Endothelial cell of umbilical vein (primary cell): ENCODE data around the gene USF2.

Source experiments
- EZH2 ChIP-seq: IDR thresholded peaks from 2 replicates; pipeline ENCODE4 v1.6.1; 2012; ENCODE audit warnings: borderline replicate concordance, low read depth, mild to moderate bottlenecking, moderate library complexity, low read length, inconsistent platforms; ENCODE audit not compliant: severe bottlenecking
- FOS ChIP-seq: IDR thresholded peaks from 2 replicates; pipeline ENCODE4 v1.6.1; 2011; ENCODE audit warnings: mild to moderate bottlenecking, low read length, moderate library complexity, borderline replicate concordance; ENCODE audit not compliant: insufficient read depth
- GATA2 ChIP-seq: IDR thresholded peaks from 2 replicates; pipeline ENCODE4 v1.7.0; 2011; ENCODE audit warnings: low read depth, mild to moderate bottlenecking, moderate library complexity, mixed read lengths, low read length; ENCODE audit not compliant: insufficient read length, insufficient read depth
- JUN ChIP-seq: IDR thresholded peaks from 2 replicates; pipeline ENCODE4 v1.6.1; 2011; ENCODE audit warnings: borderline replicate concordance, low read depth; ENCODE audit not compliant: insufficient read length, insufficient read depth
- MYC ChIP-seq: IDR thresholded peaks from one replicate; pipeline ENCODE4 v1.6.1; 2011; ENCODE audit warnings: mild to moderate bottlenecking, low read depth, low read length
- POLR2A ChIP-seq: IDR thresholded peaks from 2 replicates; pipeline ENCODE4 v1.6.1; 2012; ENCODE audit warnings: low read depth, mild to moderate bottlenecking, control low read depth, low read length
- POLR2AphosphoS5 ChIP-seq: IDR thresholded peaks from 2 replicates; pipeline ENCODE4 v1.6.1; 2012; ENCODE audit warnings: low read depth, mild to moderate bottlenecking, control low read depth, low read length, moderate library complexity; ENCODE audit not compliant: insufficient read depth
- TF ChIP-seq, protein P1 (sequence below), 2 donors: IDR thresholded peaks; 1 replicate in 1 of 2; 2 replicates in 1 of 2; pipeline ENCODE4 v1.5.1; 2011; ENCODE audit warnings: low read length in 2 of 2, mild to moderate bottlenecking in 2 of 2, moderate library complexity in 2 of 2, control low read depth in 1 of 2, inconsistent platforms in 1 of 2, low read depth in 1 of 2; ENCODE audit not compliant: insufficient read depth in 1 of 2; ENCODE audit errors: extremely low read depth in 1 of 2
- TF ChIP-seq, protein P2 (sequence below): IDR thresholded peaks from 2 replicates; pipeline ENCODE4 v1.6.1; 2011; ENCODE audit not compliant: insufficient read depth, insufficient read length

DNA sequence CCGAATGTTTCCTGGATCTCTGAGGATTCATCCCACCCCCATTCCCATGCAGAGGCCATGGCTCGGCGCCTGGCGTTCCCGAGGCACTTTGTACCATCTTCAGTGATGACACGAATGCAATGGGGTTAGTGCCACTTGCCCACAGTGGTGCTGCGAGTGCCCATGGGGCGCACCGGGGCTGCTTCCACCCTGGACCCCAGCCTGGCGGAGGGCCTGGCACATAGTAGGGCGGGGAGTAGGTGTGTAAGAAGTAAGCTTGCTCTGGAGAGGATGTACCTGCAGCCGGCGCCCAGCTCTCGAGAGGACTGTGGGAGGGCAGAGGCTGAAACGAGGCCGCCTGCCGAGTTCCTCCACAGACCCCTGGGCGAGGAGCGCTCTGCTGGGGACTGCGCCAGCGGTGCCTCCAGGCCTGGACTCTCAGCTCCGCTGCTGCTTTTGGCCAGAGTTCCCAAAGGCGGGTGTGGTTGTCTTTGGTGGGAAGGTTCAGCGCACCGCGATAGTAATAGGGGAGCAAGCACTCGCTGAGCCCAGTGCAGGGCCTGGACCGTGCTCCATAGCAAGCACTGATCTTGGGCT lies 8.0 kb downstream of the USF2 start:
- TF ChIP-seq, protein P1, sequence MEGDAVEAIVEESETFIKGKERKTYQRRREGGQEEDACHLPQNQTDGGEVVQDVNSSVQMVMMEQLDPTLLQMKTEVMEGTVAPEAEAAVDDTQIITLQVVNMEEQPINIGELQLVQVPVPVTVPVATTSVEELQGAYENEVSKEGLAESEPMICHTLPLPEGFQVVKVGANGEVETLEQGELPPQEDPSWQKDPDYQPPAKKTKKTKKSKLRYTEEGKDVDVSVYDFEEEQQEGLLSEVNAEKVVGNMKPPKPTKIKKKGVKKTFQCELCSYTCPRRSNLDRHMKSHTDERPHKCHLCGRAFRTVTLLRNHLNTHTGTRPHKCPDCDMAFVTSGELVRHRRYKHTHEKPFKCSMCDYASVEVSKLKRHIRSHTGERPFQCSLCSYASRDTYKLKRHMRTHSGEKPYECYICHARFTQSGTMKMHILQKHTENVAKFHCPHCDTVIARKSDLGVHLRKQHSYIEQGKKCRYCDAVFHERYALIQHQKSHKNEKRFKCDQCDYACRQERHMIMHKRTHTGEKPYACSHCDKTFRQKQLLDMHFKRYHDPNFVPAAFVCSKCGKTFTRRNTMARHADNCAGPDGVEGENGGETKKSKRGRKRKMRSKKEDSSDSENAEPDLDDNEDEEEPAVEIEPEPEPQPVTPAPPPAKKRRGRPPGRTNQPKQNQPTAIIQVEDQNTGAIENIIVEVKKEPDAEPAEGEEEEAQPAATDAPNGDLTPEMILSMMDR (IDR thresholded peaks at IDR 0.05; ENCODE audit: extremely low read depth in 1 of 2, insufficient read depth in 1 of 2, low read depth in 1 of 2, low read length in 2 of 2) = no peak
- TF ChIP-seq POLR2AphosphoS5 (no peak), POLR2A (no peak), EZH2 (no peak), MYC (no peak), FOS (no peak), GATA2 (no peak), JUN (no peak)
- TF ChIP-seq, protein P2, sequence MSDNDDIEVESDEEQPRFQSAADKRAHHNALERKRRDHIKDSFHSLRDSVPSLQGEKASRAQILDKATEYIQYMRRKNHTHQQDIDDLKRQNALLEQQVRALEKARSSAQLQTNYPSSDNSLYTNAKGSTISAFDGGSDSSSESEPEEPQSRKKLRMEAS = no peak
